HCT116 (cell line): ENCODE measurements around the gene PDHX.

Source experiments
- ATF3 ChIP-seq: IDR thresholded peaks from 2 replicates; pipeline ENCODE4 v1.6.1; 2012
- EZH2 ChIP-seq: fragments of 200-600 bp; sonication (generic); IDR thresholded peaks from 2 replicates; pipeline ENCODE4 v1.6.1; 2017; ENCODE audit warnings: antibody characterized with exemption, mixed run types
- POLR2A ChIP-seq: IDR thresholded peaks from 2 replicates; pipeline ENCODE4 v1.7.0; 2011; ENCODE audit warnings: borderline replicate concordance; ENCODE audit not compliant: insufficient read depth, insufficient read length; ENCODE audit errors: extremely low read depth
- RAD21 ChIP-seq: IDR thresholded peaks from 2 replicates; pipeline ENCODE4 v1.6.1; 2012; ENCODE audit warnings: low read depth, mild to moderate bottlenecking
- SIN3A ChIP-seq: IDR thresholded peaks from 2 replicates; pipeline ENCODE4 v1.6.1; 2012; ENCODE audit warnings: low read depth
- SP1 ChIP-seq: IDR thresholded peaks from 2 replicates; pipeline ENCODE4 v1.6.1; 2012; ENCODE audit warnings: low read depth
- YY1 ChIP-seq: IDR thresholded peaks from 2 replicates; pipeline ENCODE4 v1.6.1; 2011; ENCODE audit warnings: low read length, low read depth, moderate library complexity, mild to moderate bottlenecking; ENCODE audit not compliant: insufficient replicate concordance; ENCODE audit errors: extremely low read depth
- TF ChIP-seq, protein P1 (sequence below), 3 experiments: fragments of 200-600 bp in 1 of 3; sonication (generic) in 1 of 3; IDR thresholded peaks in 2 of 3; conservative IDR thresholded peaks in 1 of 3; 2 replicates each; pipeline ENCODE4 v1.5.1; 2012 to 2017; ENCODE audit warnings: low read depth in 2 of 3, low read length in 2 of 3, antibody characterized with exemption in 1 of 3, borderline replicate concordance in 1 of 3, control low read depth in 1 of 3, mild to moderate bottlenecking in 1 of 3, mixed read lengths in 1 of 3, mixed run types in 1 of 3, moderate library complexity in 1 of 3; ENCODE audit not compliant: insufficient read depth in 1 of 3
- TF ChIP-seq, protein P2 (sequence below): IDR thresholded peaks from 2 replicates; pipeline ENCODE4 v1.6.1; 2012; ENCODE audit warnings: low read depth

GRCh38 chr11:35041070-35041554 is 124.7 kb downstream of the PDHX start:
- no peak for TF ChIP-seq SIN3A
- no peak for TF ChIP-seq RAD21
- TF ChIP-seq, protein P1, sequence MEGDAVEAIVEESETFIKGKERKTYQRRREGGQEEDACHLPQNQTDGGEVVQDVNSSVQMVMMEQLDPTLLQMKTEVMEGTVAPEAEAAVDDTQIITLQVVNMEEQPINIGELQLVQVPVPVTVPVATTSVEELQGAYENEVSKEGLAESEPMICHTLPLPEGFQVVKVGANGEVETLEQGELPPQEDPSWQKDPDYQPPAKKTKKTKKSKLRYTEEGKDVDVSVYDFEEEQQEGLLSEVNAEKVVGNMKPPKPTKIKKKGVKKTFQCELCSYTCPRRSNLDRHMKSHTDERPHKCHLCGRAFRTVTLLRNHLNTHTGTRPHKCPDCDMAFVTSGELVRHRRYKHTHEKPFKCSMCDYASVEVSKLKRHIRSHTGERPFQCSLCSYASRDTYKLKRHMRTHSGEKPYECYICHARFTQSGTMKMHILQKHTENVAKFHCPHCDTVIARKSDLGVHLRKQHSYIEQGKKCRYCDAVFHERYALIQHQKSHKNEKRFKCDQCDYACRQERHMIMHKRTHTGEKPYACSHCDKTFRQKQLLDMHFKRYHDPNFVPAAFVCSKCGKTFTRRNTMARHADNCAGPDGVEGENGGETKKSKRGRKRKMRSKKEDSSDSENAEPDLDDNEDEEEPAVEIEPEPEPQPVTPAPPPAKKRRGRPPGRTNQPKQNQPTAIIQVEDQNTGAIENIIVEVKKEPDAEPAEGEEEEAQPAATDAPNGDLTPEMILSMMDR (IDR thresholded peaks at IDR 0.05 in 2 of 3, conservative IDR thresholded peaks at IDR 0.05 in 1 of 3; ENCODE audit: borderline replicate concordance in 1 of 3, insufficient read depth in 1 of 3, low read depth in 2 of 3, low read length in 2 of 3): no peak
- TF ChIP-seq, protein P2, sequence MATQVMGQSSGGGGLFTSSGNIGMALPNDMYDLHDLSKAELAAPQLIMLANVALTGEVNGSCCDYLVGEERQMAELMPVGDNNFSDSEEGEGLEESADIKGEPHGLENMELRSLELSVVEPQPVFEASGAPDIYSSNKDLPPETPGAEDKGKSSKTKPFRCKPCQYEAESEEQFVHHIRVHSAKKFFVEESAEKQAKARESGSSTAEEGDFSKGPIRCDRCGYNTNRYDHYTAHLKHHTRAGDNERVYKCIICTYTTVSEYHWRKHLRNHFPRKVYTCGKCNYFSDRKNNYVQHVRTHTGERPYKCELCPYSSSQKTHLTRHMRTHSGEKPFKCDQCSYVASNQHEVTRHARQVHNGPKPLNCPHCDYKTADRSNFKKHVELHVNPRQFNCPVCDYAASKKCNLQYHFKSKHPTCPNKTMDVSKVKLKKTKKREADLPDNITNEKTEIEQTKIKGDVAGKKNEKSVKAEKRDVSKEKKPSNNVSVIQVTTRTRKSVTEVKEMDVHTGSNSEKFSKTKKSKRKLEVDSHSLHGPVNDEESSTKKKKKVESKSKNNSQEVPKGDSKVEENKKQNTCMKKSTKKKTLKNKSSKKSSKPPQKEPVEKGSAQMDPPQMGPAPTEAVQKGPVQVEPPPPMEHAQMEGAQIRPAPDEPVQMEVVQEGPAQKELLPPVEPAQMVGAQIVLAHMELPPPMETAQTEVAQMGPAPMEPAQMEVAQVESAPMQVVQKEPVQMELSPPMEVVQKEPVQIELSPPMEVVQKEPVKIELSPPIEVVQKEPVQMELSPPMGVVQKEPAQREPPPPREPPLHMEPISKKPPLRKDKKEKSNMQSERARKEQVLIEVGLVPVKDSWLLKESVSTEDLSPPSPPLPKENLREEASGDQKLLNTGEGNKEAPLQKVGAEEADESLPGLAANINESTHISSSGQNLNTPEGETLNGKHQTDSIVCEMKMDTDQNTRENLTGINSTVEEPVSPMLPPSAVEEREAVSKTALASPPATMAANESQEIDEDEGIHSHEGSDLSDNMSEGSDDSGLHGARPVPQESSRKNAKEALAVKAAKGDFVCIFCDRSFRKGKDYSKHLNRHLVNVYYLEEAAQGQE: no peak
- no peak for TF ChIP-seq YY1
- TF ChIP-seq ATF3: no peak
- no peak for TF ChIP-seq POLR2A
- TF ChIP-seq EZH2: no peak
- TF ChIP-seq SP1: no peak
